Jurkat, Clone E6-1 (cell line): ENCODE measurements around the gene ABCC4.
"Not testable (repeated sequence)": the region's sequence is repeated elsewhere in the genome, so short reads cannot be mapped to it uniquely, and the experiment has no call there.

Source experiments
- DNase-seq: peaks from one replicate; pipeline ENCODE4 v3.0.0-alpha.2; 2011; ENCODE audit warnings: low read depth, low spot score
- H3K4me3 ChIP-seq: 2 replicates; pipeline ENCODE4 v1.5.1; 2011; ENCODE audit warnings: mild to moderate bottlenecking, low read length, control low read depth, moderate library complexity

Gene ABCC4

GRCh38 chr13:95300625-95301182, 547 bp downstream of the ABCC4 start:
- peak; percentile 60 for DNase-seq
- peak overlapping the region; percentile 73 for H3K4me3 ChIP-seq

DNA sequence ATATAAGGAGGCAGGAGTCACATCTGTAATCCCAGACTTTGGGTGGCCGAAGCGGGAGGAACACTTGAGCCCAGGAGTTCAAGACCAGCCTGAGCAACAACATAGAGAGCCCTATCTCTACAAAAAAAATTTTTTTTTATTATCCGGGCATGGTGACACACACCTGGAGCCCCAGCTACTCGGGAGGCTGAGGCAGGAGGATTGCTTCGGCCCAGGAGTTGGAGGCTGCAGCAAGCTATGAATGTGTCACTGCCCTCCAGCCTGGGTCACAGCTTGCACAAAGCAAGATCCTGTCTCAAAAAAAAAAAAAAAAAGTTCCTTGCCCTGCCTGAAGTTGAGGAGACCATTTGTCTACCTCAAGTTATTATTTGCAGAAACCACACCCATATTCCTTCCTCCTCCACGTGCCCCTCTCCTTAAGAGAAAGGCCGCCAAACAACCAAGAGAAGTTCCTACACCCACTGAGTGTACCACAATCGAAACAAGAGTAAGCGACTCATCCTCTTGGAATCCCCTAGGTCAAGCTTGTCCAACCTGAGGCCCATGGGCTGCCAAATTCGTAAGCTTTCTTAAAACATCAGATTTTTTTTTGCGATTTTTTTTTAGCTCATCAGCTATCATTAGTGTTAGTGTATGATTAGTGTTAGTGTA, 2.2 kb downstream of the ABCC4 start:
- DNase-seq = no peak
- H3K4me3 ChIP-seq = no peak overlapping the region

DNA sequence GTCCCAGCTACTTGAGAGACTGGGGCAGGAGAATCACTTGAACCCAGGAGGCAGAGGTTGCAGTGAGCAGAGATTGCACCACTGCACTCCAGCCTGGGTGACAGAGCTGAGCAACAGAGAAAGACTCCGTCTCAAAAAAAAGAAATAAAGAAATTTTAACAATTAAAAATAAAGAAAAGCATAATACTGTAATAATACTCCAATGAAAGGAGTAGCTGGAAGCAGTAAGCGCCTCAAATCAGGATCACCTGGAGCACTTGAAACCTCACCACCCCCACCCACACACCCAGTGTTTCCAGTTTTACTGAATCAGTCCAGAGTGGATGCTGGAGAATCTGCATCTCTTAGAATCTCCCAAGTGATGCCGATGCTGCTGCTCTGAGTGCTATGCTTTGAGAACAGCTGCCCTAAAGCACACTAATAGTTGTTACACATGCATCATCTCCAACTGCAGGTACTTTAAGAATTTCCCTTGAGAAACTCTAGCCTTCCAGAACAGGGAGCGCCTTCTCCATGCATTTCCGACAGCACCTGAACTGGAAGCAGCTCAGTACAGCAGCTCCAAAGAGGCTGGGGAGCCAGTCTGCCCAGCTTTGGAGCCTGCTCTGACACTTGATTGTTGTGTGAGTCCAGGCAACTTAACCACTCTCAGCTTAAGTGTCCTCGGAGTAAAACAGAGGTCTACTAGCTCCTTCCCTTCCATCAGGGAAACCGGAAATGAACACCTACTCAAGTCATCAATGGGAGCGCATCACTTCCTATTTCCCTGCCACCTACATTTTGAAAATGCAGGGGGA, 2.9 kb downstream of the ABCC4 start:
- no peak for DNase-seq
- no peak overlapping the region for H3K4me3 ChIP-seq

DNA sequence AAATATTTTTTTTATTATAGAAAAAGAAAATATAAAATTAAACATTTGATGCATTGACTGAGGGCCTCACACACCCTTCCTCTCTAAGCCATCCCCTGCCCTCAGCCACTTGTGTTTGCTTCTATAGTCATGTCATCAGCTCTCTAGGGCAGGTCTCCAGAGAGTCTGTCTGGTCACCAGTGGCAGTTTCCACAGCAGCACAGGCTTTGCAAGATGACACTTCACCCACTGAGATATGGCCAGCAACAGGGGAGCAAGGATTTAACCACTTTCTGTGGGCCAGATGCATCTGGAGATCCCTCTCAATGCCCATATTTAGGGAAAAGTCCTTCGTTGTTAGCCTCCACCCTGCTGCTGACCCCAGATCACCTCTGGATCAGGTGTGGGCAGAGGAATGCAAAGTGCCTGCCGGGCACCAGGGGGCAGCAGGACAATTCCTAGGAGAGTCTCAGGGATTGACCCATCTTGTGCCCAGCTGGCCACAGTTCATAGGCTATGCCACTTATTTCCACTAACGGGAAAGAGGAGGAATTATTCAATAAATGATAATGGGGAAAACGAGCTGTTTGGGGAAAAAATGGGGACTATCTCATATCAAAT, 4.8 kb downstream of the ABCC4 start:
- no peak overlapping the region for H3K4me3 ChIP-seq
- no peak for DNase-seq

GRCh38 chr13:95295026-95295425, 6.2 kb downstream of the ABCC4 start:
- DNase-seq = no peak
- no peak overlapping the region for H3K4me3 ChIP-seq

DNA sequence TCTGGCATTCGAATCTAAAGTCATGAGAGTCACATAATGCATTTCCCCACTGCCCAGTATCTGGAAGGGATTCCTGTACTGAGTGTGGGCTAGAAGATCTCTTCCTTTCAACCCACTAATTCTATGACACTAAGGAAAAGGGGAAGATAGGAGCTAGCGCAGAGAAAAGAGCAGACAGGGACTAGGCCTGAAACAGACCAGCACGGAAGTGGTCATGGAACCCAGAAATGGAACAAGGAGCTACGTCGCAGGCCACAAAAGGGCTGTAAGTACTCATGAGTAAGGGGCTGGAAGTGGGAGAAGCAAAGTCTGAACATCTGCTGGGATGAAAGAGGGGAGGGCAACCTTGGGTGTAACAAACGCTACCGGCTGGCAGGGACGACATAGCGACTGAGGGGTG, 8.6 kb downstream of the ABCC4 start:
- no peak for DNase-seq
- H3K4me3 ChIP-seq = no peak overlapping the region

GRCh38 chr13:95289901-95290300, 11.3 kb downstream of the ABCC4 start:
- not testable (repeated sequence) for DNase-seq, H3K4me3 ChIP-seq

DNA sequence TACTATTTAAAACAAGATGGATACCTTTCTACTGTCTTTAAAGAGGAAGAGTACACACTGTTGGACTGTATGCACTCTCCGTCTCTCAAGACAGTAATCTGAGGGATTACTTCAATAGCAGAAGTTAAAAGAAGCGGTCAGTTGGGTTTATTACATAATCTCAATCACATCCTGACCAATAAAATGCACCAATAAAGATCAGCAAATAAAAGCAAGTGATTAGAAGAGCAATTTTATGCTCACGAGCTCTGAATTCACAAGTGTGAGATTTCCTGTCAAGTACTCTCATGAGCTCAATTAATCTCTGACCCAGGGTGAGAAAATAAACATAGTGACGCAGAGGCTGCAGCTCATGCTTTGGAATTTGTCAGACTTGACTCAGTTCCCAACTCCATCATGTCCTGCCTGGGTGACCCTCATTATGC, 12.2 kb downstream of the ABCC4 start:
- H3K4me3 ChIP-seq = no peak overlapping the region
- DNase-seq = no peak

DNA sequence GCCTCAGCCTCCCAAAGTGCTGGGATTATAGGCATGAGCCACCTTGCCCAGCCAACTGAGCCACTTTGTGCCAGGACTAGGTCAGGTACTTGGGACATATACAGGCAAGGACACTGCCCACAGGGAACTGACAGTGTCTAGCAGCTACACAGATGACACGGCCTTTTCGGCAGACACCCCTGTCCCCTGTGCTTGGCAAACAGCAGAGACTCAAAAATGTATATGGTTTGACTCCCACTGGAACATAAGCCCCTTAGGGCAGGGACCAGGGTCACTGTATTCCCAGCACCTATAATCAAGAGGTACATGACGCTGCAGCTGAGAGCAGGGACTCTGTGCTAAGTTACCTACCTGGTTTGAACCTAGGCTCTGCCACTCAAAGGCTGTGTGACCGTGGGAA, 16.8 kb downstream of the ABCC4 start:
- H3K4me3 ChIP-seq = no peak overlapping the region
- no peak for DNase-seq

- DNase-seq = no peak
- H3K4me3 ChIP-seq = no peak overlapping the region
Observed at GRCh38 chr13:95279016-95279415, 22.2 kb downstream of the ABCC4 start.

DNA sequence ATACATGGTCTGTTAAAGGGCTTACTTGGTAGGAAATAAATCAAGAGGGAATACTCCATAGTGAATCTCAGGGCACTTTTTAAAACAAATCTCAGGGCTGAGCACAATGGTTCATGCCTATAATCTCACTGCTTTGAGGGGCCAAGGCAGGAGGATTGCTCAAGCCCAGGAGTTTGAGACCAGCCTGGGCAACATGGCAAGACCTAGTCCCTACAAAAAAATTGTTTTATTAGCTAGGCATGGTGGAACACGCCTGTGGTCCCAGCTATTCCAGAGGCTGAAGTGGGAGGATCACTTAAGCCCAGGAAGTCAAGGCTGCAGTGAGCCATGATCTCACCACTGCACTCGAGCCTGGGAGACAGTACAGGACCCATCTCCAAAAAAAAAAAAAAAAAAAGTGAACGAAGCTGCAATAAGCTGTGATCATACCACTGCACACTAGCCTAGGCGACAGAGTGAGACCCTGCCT, 25.2 kb downstream of the ABCC4 start:
- no peak overlapping the region for H3K4me3 ChIP-seq
- DNase-seq = no peak

DNA sequence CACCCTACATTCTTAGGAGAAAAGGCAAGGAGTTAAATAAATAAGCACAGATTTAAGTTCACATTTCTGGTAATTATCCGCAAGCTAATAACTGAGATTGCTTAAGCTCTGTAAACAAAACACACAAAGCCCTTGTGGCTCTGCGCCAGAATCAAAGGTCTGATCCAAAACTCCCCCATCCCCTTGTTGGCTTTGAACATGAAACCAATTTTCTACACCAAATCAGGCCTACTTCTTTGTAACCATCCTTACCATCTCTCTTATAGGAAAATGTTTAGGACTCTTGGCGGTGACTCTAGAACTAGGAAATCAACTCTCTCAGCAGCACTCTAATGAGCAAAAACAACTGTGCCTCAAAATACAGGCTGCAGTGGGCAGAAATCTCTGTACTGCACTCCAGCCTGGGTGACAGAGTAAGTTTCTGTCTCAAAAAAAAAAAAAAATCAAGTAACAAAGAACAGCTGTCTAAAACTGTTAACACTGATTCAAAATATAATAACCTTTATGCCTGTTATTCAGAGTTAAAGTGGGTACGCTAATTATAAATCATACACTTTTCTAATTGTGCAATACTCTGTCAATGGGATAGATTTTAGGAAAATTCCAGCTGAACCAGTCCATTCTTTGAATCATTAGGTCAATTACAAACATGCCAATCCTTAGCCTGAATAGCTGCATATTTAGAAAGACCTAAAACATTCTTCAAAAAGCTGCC, 25.8 kb downstream of the ABCC4 start:
- H3K4me3 ChIP-seq = no peak overlapping the region
- no peak for DNase-seq

GRCh38 chr13:95273592-95274132, 27.6 kb downstream of the ABCC4 start:
- not testable (repeated sequence) for DNase-seq, H3K4me3 ChIP-seq

DNA sequence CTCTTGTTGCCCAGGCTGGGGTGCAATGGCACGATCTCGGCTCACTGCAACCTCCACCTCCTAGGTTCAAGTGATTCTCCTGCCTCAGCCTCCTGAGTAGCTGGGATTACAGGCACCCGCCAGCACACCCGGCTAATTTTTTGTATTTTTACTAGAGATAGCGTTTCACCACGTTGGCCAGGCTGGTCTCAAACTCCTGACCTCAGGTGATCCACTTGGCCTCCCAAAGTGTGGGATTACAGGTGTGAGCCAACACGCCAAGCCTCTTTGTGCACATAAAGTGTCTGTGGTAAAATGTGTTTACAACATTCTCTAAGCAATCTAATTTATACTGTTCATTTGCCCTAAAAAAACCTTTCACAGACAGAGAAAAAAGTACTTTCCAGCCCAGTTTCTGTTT, 29.2 kb downstream of the ABCC4 start:
- DNase-seq, H3K4me3 ChIP-seq: not testable (repeated sequence)

DNA sequence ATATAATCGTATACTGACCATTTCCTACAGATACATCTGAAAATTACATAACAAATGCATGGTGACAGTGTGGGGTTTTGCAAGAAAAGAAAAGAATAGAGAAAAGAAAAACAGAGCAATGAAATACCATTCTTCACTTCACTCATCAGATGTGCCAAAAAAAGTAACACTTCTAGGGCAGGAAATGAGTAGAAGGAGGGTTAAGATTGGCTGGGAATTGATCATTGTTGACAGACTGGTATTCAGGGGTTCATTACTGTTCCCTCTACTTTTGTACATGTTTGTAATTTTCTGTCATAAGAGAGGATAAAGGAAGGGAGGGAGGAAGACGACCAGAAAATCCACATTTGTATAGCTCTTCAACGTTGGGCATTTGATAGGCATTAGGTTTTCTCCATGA, 31.5 kb downstream of the ABCC4 start:
- no peak for DNase-seq
- no peak overlapping the region for H3K4me3 ChIP-seq

GRCh38 chr13:95268343-95269065, 32.7 kb downstream of the ABCC4 start:
- not testable (repeated sequence) for H3K4me3 ChIP-seq, DNase-seq

DNA sequence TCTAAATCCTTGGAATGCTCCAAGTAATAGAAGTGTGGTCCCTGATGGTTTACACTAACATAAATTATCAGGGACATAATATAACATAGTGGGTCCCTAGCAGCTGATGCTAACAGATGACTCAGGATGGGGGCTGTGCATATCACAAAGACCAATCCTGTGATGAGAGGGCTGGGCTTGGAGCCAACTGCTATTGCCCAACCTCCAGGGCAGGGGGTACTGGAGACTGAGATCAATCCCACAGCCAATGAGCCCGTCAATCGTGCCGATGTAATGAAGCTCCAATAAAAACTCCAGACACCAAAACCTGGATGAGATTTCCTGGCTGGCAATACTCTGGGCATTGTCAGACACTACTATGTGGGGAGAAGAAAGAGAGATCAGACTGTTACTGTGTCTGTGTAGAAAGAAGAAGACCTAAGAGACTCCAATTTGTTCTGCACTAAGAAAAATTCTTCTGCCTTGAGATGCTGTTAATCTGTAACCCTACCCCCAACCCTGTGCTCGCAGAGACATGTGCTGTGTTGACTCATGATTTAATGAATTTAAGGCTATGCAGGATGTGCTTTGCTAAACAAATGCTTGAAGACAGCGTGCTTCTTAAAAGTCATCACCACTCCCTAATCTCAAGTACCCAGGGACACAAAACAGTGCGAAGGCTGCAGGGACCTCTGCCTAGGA, 33.4 kb downstream of the ABCC4 start:
- H3K4me3 ChIP-seq = no peak overlapping the region
- DNase-seq = no peak

- no peak for DNase-seq
Observed at GRCh38 chr13:95264225-95264624, 37.0 kb downstream of the ABCC4 start.

More at GRCh38 chr13:95264225-95264624, 37.0 kb downstream of the ABCC4 start:
- H3K4me3 ChIP-seq = no peak overlapping the region
